Ecto neural progenitor cell (in vitro differentiated cells): ENCODE data around the gene LHX8.

ENCODE experiments used
- DNase-seq: peaks from one replicate; pipeline ENCODE4 v3.0.0-alpha.2; 2018; ENCODE audit warnings: low spot score

LHX8 gene

DNA sequence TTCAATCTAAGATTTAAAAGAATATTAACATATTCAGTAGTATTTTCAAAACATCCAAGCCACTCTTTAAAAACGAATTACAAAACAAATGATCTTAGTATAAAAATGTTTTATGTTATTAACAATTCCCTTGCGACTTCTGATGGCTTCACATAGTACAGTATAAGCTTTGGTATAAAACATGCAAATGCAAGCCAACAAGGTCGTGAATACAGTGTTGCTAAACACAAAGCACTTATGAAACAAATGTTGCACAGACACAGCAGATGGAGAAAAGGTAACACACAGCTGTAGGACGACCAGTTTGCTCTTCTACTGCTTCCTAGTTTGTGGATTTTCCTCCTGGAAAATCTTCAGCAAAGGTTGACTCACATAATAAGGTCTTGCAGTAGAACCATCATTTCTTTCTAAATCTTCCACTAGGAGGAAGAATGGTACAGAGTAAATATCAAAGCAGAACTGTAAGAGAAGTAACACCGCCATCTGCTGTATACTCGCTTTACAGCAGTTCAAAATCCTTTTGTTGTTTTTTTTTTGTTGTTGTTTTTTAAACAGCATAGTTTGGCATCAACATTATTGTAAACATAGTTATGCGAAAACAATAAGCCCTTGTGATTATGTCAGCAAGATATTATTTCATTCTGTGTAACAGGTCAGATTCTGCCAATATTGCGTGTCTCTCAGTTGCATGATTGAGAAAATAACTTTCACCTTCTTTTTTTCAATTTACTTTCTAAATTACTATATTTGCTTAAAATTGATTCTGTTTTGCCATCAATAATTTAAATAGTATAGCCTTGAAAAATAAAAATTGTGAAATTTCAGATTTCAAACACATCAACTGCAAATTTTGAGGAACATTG lies 69.5 kb downstream of the LHX8 start:
- DNase-seq = no peak

- no peak for DNase-seq
Observed at GRCh38 chr1:75208862-75209261, 74.7 kb downstream of the LHX8 start.
